GM21576 (cell line): ENCODE results near the gene LY86.

Source experiments
- ATAC-seq: cut with Tn5 transposase; IDR thresholded peaks from one replicate; pipeline ENCODE4 v1.9.1; 2021; ENCODE audit warnings: mild to moderate bottlenecking, moderate library complexity; ENCODE audit not compliant: unreplicated experiment

Gene LY86

GRCh38 chr6:6678185-6678671 lies 89.7 kb downstream of the LY86 start:
- ATAC-seq, result no peak

- ATAC-seq, result no peak
Measured at GRCh38 chr6:6678811-6679210, 90.3 kb downstream of the LY86 start.

- ATAC-seq, result no peak
Measured at GRCh38 chr6:6679633-6680032, 91.1 kb downstream of the LY86 start.

GRCh38 chr6:6680526-6680925 lies 92.0 kb downstream of the LY86 start:
- no peak for ATAC-seq

- no peak for ATAC-seq
Measured at GRCh38 chr6:6681075-6681849, 92.7 kb downstream of the LY86 start.

DNA sequence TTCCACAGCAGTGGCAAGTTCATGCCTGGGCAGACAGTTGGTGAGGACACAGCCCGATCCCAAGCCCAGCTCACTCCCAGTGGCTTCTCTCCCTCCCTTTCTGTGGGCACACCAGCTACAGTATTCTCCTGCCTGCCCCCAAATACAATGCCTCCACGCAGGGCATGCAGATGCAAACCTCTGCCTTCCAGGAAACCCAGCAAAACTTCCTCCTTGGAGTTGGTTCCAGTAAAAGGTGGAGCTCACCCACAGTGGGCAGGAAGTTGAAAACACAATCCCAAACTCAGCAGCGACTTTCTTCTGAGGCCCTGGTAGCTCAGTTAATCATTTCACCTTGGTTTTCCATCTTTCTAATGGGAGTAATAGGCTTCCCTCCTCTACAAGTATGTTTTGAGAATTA lies 93.7 kb downstream of the LY86 start:
- ATAC-seq, result no peak

GRCh38 chr6:6683969-6684833 lies 95.7 kb downstream of the LY86 start:
- ATAC-seq, result peak; percentile 75

- ATAC-seq, result no peak
Measured at GRCh38 chr6:6685249-6686040, 96.9 kb downstream of the LY86 start.

- ATAC-seq, result no peak
Measured at GRCh38 chr6:6686176-6686575, 97.7 kb downstream of the LY86 start.

DNA sequence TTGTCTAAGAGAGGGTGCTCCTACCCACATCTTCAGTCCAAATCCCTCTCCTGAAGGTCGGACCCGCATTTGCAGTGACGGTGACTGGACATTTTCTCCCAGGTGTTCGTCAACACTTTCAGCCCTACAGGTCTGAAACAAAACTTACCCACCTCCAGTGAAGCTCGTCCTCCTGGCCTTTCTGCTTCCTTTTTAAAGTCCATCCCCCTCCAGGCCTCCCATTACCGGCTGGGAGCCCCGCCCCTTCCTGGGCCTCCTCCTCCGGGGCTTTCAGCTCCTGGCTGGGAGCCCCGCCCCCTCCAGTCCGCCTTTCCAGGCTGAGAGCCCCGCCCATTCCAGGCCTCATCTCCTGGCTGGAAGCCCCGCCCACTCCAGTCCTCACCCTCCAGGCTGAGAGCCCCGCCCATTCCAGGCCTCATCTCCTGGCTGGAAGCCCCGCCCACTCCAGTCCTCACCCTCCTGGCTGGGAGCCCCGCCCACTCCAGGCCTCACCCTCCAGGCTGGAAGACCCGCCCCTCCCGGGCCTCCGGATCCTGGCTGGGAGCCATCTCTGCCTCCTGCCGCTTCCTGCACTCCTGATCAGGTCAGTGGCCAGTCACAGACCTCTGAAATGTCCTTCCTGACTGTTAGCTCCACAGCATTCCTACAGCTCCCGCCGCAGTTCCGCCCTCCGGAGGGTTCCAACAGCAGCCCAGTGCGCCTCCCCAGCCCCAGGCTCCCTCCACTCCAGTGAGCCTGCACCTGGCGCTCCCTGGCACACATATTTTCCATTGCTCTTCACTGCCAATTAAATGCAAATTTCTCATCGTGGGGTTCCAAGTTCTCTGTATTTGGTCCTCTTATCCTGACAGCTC lies 98.5 kb downstream of the LY86 start:
- peak; percentile 40 for ATAC-seq

GRCh38 chr6:6688283-6688682 lies 99.8 kb downstream of the LY86 start:
- ATAC-seq, result no peak

DNA sequence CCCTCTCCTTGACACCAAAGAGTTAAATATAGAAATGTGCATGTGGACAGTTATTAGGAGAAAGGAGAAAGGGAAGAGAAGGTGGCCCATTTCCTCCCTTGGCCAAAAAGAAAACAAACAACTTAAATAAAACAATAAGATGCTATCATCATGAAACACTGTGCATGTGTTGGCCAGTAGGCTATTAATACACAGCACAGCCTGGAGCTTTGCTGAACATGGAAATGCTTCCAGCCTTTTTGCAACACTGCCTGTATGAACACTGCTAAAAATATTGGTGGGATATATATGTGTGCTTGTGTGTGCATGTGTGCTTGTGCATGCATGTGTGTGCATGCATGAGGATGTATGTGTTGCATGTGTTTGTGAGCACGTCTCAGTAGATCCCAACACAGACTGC lies 100.4 kb downstream of the LY86 start:
- ATAC-seq, result no peak

GRCh38 chr6:6689400-6690143 lies 101.1 kb downstream of the LY86 start:
- ATAC-seq, result no peak

- no peak for ATAC-seq
Measured at GRCh38 chr6:6690144-6690483, 101.6 kb downstream of the LY86 start.

DNA sequence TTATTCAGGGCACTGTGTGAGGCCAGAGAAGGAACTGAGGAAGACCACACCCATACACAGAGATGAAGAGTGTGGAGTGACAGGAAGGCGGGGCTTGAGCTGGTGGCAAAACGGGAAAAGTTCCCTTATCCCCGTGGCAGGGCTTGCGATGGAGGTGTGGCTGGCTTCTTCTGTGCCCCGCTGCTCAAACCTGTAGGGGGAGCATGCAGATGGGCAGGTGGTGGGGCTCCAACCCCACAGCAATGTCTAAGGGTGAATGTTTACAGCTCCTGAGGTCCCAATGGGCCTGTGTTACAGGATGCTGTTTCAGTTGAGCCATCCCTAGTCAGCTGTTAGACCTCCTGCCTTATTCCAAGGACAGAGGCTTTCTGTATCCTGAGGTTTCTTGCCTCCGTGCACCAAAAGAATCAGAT lies 105.9 kb downstream of the LY86 start:
- ATAC-seq, result no peak

- no peak for ATAC-seq
Measured at GRCh38 chr6:6694825-6695624, 106.5 kb downstream of the LY86 start.

- no peak for ATAC-seq
Measured at GRCh38 chr6:6695625-6696276, 107.2 kb downstream of the LY86 start.

DNA sequence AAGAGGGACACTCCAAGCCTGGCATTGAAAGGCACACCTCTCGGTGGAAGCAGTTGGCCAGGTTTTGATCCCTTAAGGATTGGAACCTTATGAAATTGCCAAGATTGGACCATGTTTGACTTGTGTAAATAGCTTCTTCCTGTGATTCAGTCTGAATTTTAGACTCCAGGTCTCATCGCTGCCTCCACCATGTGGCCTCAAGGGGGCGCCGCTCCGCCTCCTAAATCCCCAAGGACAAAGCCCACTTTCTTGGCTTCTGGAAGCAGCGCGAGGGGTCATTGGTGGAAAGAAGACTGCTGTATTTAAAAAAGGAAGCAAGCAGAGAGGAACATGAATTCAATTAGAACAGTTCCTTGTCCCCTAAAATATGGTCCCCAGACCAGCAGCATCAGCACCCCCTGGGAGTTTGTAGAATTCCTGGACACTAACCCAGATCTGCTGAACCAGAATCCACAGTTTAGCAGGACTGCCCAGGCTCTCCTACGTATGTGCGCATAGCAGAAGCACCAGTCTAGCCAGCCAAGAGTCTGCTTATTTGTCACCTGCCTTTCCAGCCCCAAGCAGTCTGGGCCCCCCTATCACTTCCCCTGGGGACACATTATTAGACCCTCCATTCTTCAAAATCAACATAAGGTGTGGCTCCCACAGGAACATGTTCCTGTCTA lies 108.5 kb downstream of the LY86 start:
- ATAC-seq, result no peak
